OCI-M2 (cell line): Measurements from ENCODE around the gene AKAP8L.
"Not testable (repeated sequence)": the region's sequence is repeated elsewhere in the genome, so short reads cannot be mapped to it uniquely, and the experiment has no call there.

Experiments
- DNase-seq: peaks from one replicate; lab custom pipeline; 2025; ENCODE audit not compliant: unreplicated experiment; lab: John Stamatoyannopoulos, UW

AKAP8L gene

DNA sequence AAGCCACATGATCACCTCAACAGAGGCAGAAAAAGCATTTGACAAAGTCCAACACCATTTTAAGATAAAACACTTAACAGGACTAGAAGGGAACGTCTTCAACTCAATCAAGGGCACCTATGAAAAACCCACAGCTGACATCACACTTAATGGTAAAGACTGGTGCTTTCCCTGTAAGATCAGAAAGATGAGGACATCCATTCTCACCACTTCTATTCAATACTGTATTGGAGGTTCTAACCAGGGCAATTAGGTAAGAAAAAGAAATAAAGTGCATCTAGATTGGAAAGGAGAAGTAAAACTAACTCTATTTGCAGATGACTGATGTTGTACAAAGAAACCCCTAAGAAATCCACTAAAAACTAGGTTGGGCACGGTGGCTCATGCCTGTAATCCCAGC is 28.0 kb downstream of the AKAP8L start:
- DNase-seq, result no peak

DNA sequence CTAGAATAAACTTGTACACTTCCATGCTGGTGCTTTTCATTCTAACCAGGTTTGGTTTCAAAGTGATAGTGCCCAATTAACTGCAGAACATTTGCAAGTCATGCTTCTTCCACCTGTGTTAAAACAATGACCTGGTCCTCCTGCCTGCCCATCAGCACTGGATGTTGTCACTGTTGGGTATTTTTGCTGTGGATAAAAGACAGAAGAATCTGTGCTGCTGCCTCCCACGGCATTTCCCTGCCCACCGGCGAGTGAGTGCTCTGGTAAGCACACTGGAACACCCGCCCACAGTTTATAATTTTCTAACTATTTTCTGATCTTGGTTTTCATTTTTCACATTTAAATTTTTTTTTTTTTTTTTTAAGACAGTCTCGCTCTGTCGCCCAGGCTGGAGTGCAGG is 36.9 kb downstream of the AKAP8L start:
- no peak for DNase-seq

DNA sequence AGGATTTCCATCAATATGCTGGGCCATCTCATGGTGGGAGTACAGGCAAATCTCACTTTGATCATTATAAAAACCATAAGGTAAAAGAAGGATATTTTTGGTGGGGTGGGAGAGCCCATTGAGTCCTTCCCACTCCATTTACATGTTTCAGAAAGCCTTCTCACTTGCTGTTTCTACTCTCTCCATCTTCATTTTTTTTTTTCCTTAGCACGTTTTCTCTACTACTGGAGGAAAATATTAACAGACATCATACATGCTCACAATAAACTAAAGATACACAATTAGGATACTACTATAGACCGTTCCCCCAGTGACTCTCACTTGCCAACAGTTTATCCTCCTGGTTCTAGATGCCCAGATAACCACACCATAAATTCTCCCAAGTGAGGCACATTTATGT is 37.4 kb downstream of the AKAP8L start:
- no peak for DNase-seq

DNA sequence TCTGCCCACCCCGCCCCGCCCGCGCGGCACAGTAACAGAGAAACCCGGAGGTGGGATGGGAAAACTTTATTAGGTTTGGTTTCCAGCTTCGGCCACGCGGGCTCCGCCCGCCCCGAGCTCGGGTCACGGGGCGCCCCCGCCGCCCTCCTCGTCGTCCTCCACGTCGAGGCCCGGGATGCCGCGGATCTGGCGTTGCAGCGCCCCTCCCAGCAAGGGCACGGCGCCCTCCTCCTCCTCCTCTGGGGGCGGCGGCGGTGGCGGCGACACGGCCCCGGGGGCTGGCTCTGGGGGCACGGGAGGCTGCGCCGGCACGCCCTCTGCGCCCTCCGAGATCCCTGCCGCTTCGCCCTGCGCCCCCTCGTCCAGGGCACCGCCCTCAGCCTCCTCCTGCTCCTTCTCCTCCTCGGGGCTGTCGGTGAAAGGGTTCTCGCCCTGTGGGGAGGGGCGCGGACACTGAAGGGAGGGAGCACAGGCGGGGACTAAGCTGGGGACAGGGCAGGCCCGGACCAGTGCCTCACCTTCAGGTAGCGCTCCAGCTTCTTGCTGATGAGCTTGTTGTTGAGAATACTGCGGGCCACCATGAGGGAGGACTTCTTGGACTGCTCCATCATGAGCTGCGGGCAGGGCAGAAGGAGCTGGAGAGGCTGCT is 38.7 kb downstream of the AKAP8L start:
- DNase-seq, result no peak

DNA sequence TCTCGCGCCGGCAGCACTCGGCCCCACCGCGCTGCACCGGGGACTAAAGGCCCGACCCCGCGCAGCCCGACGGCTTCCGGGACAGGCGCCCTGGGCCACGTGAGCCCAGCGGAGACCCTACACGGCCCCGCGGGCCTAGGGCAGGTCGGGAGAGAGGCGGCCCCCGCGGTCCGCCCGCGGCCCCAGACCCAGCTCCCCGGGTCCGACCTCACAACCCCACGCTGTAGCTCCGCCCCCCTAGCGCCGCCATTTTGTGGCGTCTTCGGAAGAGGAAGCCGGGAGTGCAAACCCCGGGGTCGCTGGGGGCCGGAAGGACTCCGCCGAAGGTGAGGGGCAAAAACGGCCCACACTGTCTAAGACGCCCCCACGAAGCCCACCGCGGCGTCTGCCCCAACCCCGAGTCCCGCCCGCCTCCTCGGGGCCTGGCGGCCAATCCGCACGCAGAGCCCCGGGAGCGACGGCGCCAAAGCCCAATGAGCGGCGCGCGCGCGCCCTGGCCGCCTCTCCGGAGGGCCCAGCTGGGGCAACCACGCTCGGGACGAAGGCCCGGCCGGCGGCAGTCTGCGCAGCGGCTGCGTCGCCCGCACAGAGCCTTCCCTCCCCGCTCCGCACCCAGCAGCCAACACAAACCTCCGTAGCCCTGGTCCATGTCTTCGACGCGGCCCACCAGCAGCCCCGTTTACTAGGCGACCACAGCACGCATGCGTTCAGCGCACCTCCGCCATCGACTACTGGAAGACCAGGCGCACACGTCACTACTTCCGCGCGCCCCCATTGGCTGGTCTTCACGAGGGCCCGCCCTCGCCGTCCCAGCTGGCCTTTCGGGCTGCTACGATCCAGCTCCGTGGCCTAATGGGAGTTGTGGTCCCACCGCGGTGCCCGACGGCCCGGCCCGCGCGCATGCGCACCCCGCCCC is 39.4 kb downstream of the AKAP8L start, which contains the start of gene AKAP8:
AKAP8 (minus strand) TSS at position 705 of the 916 bp plus-strand sequence; CDS start at position 649, 56 bp downstream.
- DNase-seq, result peak; percentile 96

DNA sequence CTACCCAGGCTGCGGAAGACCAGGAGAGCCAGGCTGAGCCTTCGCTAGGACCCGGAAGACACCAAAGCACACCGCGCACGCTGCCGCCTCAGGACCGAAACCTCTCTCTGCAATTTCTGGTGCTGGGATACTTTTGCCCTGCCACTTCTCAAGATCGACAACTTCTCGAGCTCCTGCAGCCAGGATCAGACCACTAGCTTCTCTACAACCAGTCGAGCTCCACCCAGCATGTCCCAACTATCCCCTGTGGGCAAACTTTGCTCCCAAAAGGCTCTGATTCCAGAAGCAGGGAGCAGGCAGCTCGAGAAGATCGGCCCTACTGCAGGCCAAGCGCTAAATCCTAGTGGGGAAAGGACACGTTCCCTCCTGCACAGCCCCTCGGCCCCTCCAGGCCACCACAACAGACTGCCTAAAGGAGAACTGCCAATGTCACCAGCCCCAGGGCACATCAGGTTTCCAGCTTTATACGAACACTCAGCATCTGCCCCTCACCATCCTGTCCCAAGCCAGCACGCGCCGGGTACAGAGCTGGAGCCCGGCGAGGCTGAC is 40.2 kb downstream of the AKAP8L start:
- DNase-seq, result no peak

DNA sequence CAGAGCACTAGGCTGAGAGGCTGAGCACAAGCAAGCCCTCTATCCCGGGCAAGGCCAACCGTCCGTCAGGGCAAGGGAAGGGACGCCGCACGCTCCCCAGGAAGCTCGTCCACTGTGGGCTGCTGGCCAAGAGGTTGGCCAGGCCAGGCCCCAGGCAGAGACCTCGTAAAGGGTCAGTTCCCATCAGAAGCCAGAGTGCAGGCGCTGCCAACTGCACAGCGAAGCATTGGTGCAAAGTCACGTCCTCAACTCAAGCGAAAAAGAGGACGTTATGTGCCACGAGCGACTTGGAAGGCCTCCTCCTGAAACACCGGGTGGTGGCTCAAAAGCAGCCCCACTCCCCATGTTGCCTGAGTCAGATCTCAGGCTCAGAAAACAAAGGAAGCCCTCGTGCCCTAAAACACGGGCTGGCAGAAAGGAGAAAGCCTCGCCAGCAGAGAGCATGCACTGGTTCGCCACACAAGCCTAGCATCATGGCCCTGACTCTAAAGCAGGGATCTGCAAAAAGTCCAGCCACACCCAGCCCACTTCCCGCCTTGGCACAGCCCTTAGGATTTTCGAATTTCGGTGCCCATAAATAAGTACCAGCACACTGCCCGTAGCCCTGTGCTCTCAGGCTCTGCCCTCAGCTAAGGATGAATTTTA is 43.9 kb downstream of the AKAP8L start:
- DNase-seq, result no peak

DNA sequence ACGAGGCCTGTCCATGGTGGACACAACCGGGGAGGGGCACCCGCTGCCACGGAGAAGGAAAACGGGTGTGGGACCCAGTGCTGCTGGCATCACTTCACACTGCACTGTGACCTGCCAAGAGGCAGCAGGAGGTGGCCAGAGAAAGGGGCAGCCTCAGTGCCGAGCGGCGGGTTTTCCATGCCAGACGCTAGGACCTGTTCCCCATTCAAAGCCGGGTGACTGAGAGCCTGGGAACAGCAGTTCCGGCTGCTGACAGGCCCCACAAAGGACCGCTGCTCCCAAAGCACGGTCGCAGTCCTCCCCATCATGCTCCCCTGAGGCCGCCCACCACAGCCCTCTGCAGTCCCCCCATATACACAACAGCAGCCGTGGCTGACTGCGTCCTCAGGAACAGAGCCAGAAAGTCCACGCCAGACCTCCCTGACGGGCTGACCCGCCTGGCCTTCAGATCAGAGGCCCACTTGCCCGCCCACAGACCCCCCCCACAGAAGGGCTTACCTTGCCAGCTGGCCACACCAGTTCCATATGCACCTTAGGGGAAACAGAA is 44.6 kb downstream of the AKAP8L start:
- no peak for DNase-seq

DNA sequence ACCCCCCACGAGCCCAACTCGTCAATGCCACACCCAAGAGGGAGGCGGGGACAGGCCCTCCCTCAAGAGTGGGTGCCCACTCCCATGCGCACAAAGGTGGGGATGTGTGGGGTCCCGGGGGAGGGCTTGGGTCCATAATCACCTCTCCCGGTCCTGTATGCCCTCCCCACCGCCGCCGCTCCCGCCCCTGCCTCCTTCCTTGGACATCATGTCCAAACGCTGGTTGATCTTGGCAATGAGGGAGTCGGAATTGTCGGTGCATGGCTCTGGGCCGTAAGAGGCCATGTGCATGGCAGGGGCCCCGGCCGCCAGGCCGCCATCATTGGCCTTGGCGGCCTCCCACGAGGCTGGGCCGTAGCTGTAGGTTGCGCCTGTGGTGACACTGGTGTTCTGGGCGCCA is 45.1 kb downstream of the AKAP8L start:
- DNase-seq, result no peak

DNA sequence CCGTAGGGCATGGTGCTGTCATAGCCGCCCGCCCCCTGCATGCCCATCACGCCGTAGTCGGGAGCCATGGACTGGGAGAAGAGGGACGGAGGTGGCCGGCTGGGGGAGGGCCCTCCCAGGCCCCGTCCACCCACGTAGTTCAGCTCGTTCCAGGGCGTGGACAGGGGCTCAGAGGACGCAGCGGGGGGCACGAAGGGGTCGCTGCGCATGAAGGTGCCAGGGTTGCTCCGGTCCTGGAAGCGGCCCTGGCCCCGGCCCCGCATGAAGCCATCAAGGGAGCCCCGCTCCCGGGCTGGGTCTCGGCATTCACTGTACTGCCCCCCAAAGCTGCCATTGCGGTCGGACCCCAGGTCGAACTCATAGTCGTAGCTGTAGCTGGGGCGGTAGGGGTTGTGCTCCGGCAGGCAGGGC is 45.9 kb downstream of the AKAP8L start:
- no peak for DNase-seq

DNA sequence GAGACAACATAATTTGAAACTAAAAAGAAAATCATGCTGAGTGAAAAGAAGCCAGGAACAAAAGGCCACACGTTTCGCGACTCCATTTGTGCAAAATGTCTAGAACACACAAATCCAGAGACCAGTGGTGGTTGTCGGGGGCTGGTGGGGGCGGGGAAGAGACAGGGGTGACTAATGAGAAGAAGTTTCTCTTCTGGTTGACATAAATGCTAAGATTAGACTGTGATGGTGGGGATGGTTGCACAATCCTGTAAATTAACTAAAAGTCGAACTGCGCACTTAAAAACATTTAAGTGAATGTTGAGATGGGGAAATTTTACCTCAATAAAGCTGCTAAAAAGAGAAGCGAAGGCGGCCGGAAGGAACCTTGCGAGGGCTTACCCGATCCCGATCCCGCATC is 46.3 kb downstream of the AKAP8L start:
- no peak for DNase-seq

DNA sequence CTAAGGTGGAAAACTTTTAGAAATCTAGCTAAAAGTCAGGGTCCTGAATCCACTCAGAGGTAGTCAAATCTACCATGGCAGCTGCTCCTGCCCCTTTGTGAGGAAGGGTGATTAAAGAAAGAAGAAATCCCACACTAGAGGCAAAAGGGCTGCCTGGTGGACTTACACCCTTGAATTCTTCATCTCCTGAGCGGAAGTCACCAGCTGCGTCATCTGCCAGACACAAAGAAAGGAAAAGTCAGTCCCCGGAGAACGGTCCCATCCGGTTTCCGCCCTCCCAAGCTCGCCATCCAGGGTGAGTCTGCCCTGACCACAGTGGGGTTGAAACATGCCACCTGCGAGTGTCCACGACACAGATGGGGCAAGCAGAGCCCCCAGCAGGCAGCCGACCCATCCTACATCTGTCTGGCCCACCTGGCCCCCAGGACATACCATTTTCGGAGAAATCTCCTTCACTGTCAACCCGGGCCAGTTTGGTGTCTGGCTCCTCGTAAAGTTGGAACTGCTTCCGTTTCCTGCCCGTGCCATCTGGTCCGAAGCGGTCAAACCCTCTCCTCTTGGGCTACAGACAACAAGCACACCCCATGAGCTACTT is 46.9 kb downstream of the AKAP8L start:
- DNase-seq, result no peak

DNA sequence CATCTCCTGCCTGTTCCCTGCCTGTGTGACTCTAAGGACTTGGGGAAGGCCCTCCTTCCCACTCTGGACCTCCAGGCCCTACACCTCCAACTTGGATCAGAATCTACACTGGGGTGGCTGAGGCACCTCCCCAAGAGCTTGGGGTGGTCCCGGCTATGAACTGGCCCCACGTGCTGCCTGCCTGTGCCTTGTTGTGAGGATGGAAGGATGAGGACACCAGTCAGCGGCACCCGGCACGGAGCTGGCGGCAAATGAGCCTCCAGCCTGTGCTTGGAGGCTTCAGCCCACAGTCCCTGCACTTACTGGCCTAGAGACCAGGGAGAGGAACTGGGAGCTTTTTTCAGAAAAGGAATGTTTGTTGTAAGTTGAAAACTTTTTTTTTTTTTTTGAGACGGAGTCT is 47.7 kb downstream of the AKAP8L start:
- no peak for DNase-seq

DNA sequence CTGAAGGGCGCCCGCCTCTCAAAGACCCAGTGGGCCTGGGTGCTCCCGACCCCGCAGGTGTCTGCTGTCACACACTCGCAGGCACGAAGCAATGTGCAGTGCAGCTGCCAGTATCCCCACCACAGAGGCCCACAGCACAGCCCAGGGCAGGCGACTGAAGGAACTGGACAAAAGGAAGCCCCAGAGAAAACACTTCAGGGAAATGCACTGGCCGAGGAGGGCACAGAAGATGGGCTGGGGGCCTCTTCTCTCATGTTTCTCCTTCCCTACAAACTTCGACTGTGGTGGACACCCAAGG is 49.2 kb downstream of the AKAP8L start:
- no peak for DNase-seq

DNA sequence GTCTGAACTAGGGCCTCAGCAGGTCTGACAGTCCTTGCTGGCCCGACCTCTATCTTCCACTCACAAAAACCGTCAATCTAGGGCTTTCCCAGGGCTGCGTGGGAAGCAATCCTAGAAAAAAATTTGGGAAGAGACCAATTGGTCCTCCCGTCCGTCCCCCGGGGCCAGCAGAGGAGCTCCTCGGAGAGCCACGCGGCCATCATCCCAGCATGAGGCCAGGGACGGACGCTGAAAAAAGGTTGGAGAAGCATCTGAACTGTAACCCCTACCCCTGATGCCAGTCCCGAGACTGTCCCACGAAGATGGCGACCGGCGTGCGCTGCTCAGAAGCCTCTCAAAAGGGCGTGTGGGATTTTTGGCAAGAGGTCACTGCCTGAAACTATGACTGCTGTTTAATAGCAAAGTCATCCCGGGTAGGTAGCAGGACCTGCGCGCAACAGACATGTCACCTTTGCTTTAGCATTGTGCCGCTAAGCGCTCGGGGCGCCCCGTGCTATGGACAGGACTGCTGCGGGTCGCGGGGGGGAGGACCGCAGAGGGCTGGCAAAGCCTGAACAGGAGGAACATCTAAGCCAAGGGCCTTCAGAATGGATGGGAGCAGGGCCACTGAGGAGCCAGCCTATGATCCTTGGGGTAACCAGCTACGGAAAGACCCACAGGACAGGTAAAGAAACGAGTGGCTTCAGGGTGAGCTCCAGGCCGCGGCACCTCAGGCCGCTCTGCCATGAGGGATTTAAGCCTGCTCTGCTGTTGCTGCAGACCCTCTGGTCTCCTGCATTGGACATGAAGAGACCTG is 49.8 kb downstream of the AKAP8L start:
- no peak for DNase-seq

DNA sequence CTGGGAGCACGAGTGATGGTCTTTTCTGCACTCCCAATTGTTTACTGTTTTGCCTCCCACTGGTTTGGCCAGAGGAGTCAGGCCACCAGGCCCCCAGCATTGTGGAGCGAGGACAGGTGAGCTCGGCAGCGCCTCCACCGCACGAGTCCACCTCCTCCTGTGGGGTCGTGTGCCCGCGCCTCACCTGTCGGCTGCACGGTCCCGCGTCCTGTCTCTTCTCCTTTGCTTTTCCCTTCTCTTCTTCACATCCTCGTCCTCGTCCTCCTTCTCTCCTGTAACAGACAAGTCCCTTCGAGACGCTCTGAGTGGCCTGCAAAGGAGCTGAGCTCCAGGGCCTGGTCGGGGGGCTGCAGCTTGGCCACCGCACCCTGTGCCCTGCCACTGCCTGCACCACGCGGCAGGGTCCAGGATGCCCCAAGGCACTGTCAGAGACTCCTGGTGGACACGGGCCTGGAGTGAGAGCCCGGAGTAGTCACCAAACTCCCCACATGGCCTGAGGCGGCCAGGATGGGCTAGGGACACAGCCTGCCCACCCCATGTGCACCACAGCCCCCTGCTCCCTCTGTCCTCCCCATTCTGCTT is 50.6 kb downstream of the AKAP8L start:
- DNase-seq, result no peak

DNA sequence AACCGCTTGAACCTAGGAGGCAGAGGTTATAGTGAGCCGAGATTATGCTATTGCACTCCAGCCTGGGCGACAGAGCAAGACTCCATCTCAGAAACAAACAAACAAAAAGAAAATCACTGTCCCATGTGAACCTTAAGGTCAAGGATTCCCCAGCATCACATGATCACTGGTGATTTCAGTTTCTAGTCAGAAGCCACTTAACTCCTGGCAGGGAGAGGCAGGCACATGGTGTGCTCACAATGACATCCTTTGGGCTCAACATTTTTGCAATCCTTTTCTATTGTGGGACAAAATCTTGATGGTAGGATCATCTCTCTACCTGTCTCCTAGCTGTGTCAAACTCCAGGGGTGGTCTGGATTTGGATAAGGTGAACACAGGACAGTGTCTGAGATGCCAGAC is 51.3 kb downstream of the AKAP8L start:
- no peak for DNase-seq

DNA sequence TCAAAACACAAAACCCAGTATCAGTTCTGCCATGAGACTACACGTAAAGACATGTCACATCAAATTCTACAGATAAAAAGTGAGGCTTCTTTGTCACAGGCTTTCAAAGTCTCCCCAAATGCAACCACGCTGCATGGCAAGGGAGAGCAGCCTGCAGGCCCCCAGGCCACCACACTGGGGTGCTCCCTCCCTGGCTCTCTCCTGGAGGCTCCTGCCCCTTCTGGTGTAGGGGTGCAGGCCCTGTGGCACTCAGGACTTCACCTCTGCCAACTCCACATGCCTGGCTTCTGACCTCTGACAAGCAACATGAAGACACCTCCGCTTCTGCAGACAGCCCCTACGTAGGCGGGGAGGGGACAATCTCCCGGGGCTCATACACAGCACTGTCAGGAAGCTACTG is 53.5 kb downstream of the AKAP8L start:
- no peak for DNase-seq

DNA sequence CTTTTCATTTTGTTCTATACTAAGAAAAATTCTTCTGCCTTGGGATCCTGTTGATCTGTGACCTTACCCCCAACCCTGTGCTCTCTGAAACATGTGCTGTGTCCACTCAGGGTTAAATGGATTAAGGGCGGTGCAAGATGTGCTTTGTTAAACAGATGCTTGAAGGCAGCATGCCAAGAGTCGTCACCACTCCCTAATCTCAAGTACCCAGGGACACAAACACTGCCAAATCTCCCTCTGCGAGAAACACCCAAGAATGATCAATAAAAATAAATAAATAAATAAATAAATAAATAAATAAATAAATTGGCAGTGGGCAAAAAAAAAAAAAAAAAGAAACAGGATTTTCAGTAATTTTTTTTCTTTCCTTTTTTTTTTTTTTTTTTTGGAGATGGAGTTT is 55.0 kb downstream of the AKAP8L start:
- DNase-seq, result not testable (repeated sequence)

DNA sequence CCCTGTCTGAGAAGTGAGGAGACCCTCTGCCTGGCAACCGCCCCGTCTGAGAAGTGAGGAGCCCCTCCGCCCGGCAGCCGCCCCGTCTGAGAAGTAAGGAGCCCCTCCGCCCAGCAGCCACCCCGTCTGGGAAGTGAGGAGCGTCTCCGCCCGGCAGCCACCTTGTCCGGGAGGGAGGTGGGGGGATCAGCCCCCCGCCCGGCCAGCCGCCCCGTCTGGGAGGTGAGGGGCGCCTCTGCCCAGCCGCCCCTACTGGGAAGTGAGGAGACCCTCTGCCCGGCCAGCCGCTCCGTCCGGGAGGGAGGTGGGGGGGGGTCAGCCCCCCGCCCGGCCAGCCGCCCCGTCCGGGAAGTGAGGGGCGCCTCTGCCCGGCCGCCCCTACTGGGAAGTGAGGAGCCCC is 55.7 kb downstream of the AKAP8L start:
- not testable (repeated sequence) for DNase-seq
